DND-41 (cell line): ENCODE results near the gene RAPGEF1.

Source experiments
- ATAC-seq: fragments of 200-7000 bp; cut with Tn5 transposase; 3 replicates; pipeline ENCODE4 v1.9.1; 2021; ENCODE audit warnings: low read depth; ENCODE audit not compliant: insufficient read depth
- DNase-seq: peaks from one replicate; pipeline ENCODE4 v3.0.0-alpha.2; 2020
- H2AFZ ChIP-seq: 2 replicates; pipeline ENCODE4 v1.6.0; 2012; ENCODE audit warnings: low read depth, low read length
- H3K27ac ChIP-seq: 2 replicates; pipeline ENCODE4 v1.5.1; 2012; ENCODE audit warnings: low read length, inconsistent platforms
- H3K27me3 ChIP-seq: fragments of 200-600 bp; sonication (generic); 2 replicates; pipeline ENCODE4 v1.6.0; 2012; ENCODE audit warnings: low read length, mild to moderate bottlenecking, inconsistent platforms; ENCODE audit not compliant: insufficient read depth, poor library complexity
- H3K36me3 ChIP-seq: 2 replicates; pipeline ENCODE4 v1.5.1; 2012; ENCODE audit warnings: low read length, inconsistent platforms; ENCODE audit not compliant: insufficient read depth
- H3K4me1 ChIP-seq: 2 replicates; pipeline ENCODE4 v1.5.1; 2012; ENCODE audit warnings: mild to moderate bottlenecking, low read length; ENCODE audit not compliant: insufficient read depth
- H3K4me2 ChIP-seq: 2 replicates; pipeline ENCODE4 v1.6.0; 2012; ENCODE audit warnings: mild to moderate bottlenecking, moderate library complexity, low read length, inconsistent platforms; ENCODE audit not compliant: insufficient read depth
- H3K4me3 ChIP-seq, 2 experiments: fragments of 200-600 bp in 1 of 2; shearing (Covaris generic) in 1 of 2; 2 replicates each; pipeline ENCODE4 v1.5.1; 2012 to 2016; ENCODE audit warnings: inconsistent platforms in 2 of 2, low read length in 2 of 2, mild to moderate bottlenecking in 2 of 2, low read depth in 1 of 2, moderate library complexity in 1 of 2
- H3K79me2 ChIP-seq: 2 replicates; pipeline ENCODE4 v1.6.0; 2012; ENCODE audit warnings: low read length, inconsistent platforms; ENCODE audit not compliant: insufficient read depth
- H3K9ac ChIP-seq: 2 replicates; pipeline ENCODE4 v1.6.0; 2012; ENCODE audit warnings: low read depth, mild to moderate bottlenecking, inconsistent platforms, low read length, moderate library complexity
- H3K9me3 ChIP-seq: 2 replicates; pipeline ENCODE4 v1.5.1; 2012; ENCODE audit warnings: low read length, moderate library complexity, mild to moderate bottlenecking, inconsistent platforms; ENCODE audit not compliant: insufficient read depth, severe bottlenecking
- H4K20me1 ChIP-seq: 2 replicates; pipeline ENCODE4 v1.6.0; 2012; ENCODE audit warnings: low read length; ENCODE audit not compliant: insufficient read depth
- EZH2 ChIP-seq: IDR thresholded peaks from 3 replicates; pipeline ENCODE4 v1.6.1; 2012; ENCODE audit warnings: borderline replicate concordance, low read depth, mild to moderate bottlenecking, moderate library complexity, low read length, inconsistent platforms; ENCODE audit not compliant: severe bottlenecking
- TF ChIP-seq, protein P1 (sequence below): IDR thresholded peaks from 2 replicates; pipeline ENCODE4 v1.5.1; 2012; ENCODE audit warnings: borderline replicate concordance, low read length, moderate library complexity, mild to moderate bottlenecking; ENCODE audit not compliant: poor library complexity, severe bottlenecking; ENCODE audit errors: extremely low read depth

Gene RAPGEF1

DNA sequence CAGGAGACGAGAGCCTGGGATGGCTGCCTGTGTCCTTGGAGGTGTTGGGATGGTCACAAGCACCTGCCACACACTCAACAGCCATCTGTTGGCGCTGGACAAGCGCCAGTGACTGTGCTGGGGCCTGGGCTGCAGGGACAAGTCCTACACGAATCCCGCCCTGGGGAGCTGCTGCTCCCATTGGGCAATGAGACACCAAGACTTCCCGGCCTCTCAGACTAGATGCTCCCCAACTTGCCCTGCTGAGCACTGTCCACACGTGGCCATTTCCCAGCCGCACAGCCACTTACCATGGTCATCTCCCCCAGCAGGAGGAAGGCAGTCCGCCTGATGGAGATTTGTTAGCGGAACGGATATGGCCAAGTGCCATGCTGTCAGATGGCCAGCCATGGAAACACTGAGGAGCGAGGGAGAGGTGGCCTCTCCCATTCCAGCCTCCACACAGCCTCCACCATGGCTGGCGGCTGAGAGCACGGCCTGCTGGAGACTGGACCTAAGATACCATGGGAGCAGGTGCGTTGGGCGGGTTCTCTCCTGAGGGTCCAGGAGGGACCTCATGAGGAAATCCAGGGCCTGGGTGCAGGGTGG lies 150.7 kb downstream of the RAPGEF1 start:
- Histone ChIP-seq H3K79me2 (no peaks in the 10 kb centered on the region), H3K27ac (no peak overlapping the region), H3K36me3 (peaks cover 42% of the 10 kb centered on the region), H3K4me1 (peaks cover 22% of the 10 kb centered on the region), H3K4me3 (no peak overlapping the region), H2AFZ (no peak overlapping the region), H4K20me1 (peaks cover 4% of the 10 kb centered on the region), H3K9ac (no peak overlapping the region), H3K9me3 (no peaks in the 10 kb centered on the region), H3K4me2 (no peak overlapping the region), H3K27me3 (no peaks in the 10 kb centered on the region)
- TF ChIP-seq, protein P1, sequence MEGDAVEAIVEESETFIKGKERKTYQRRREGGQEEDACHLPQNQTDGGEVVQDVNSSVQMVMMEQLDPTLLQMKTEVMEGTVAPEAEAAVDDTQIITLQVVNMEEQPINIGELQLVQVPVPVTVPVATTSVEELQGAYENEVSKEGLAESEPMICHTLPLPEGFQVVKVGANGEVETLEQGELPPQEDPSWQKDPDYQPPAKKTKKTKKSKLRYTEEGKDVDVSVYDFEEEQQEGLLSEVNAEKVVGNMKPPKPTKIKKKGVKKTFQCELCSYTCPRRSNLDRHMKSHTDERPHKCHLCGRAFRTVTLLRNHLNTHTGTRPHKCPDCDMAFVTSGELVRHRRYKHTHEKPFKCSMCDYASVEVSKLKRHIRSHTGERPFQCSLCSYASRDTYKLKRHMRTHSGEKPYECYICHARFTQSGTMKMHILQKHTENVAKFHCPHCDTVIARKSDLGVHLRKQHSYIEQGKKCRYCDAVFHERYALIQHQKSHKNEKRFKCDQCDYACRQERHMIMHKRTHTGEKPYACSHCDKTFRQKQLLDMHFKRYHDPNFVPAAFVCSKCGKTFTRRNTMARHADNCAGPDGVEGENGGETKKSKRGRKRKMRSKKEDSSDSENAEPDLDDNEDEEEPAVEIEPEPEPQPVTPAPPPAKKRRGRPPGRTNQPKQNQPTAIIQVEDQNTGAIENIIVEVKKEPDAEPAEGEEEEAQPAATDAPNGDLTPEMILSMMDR, result no peak
- no peak for TF ChIP-seq EZH2
- no peak for ATAC-seq
- DNase-seq, result no peak

- H4K20me1 ChIP-seq, result peaks cover 4% of the 10 kb centered on the region
- H3K79me2 ChIP-seq, result no peaks in the 10 kb centered on the region
- H3K4me1 ChIP-seq, result peaks cover 22% of the 10 kb centered on the region
- H3K4me2 ChIP-seq, result no peak overlapping the region
- peaks cover 50% of the 10 kb centered on the region for H3K36me3 ChIP-seq
- DNase-seq (no peak), ATAC-seq (no peak)
- no peak overlapping the region for H3K4me3 ChIP-seq
- TF ChIP-seq, protein P1, result no peak
- TF ChIP-seq EZH2, result no peak
- H3K27ac ChIP-seq, result no peak overlapping the region
- H2AFZ ChIP-seq, result no peak overlapping the region
- H3K9ac ChIP-seq, result no peak overlapping the region
- H3K27me3 ChIP-seq, result no peaks in the 10 kb centered on the region
- no peaks in the 10 kb centered on the region for H3K9me3 ChIP-seq
Observed at GRCh38 chr9:131588396-131588795, 151.5 kb downstream of the RAPGEF1 start.

DNA sequence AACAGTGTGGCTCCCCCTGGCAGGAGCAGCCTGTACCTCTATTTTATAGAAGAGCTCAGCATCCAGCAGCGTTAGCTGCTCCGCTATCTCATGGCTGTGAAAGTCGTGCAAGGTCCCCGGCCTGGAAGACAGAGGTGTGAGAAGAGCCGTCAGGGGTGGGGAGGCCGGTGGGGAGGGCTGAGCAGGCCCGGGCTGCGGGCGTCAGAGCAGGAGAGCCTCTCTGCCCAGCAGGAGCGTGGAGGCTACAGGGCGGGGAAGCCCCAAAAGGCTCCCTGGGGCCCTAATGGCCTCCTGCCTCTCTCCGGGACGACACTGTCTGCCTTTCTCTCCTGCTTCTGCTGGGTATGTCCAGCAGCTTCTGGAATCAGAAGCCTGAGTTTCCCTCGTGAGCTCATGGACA lies 152.0 kb downstream of the RAPGEF1 start:
- no peak overlapping the region for H3K4me3 ChIP-seq
- H2AFZ ChIP-seq, result no peak overlapping the region
- H3K4me1 ChIP-seq, result peaks cover 22% of the 10 kb centered on the region
- TF ChIP-seq, protein P1, result no peak
- no peak for TF ChIP-seq EZH2
- no peaks in the 10 kb centered on the region for H3K9me3 ChIP-seq
- no peak for ATAC-seq
- no peak overlapping the region for H3K9ac ChIP-seq
- H3K4me2 ChIP-seq, result no peak overlapping the region
- no peaks in the 10 kb centered on the region for H3K27me3 ChIP-seq
- DNase-seq, result no peak
- no peak overlapping the region for H3K27ac ChIP-seq
- H4K20me1 ChIP-seq, result peaks cover 4% of the 10 kb centered on the region
- H3K36me3 ChIP-seq, result peaks cover 55% of the 10 kb centered on the region
- H3K79me2 ChIP-seq, result no peaks in the 10 kb centered on the region
